Liver (tissue), 9 donors: ENCODE measurements around the gene KIN. TPM values are rescaled to one million over a fixed set of nuclear protein-coding genes. Genes with fewer than 3 reads are reported as not detected.

ENCODE experiments used
- DNase-seq: peaks from one replicate; pipeline ENCODE4 v3.0.0-alpha.2; 2017; ENCODE audit warnings: low spot score
- H3K27ac ChIP-seq, 2 donors: one replicate each; pipeline ENCODE4 v1.7.0; 2013; ENCODE audit warnings: inconsistent platforms in 2 of 2, low read length in 2 of 2, control low read depth in 1 of 2, low read depth in 1 of 2, mild to moderate bottlenecking in 1 of 2
- H3K27me3 ChIP-seq, 4 donors: one replicate each; pipeline versions ENCODE4 v1.6.1 to v1.7.0; 2013; ENCODE audit warnings: low read length in 3 of 4, inconsistent platforms in 1 of 4, mild to moderate bottlenecking in 1 of 4, moderate library complexity in 1 of 4; ENCODE audit not compliant: control insufficient read depth in 4 of 4, insufficient read depth in 4 of 4
- H3K36me3 ChIP-seq, 4 donors: one replicate each; pipeline versions ENCODE4 v1.6.1 to v1.7.0; 2013; ENCODE audit warnings: low read length in 3 of 4, mild to moderate bottlenecking in 3 of 4, low read depth in 1 of 4, moderate library complexity in 1 of 4; ENCODE audit not compliant: control insufficient read depth in 4 of 4, insufficient read depth in 3 of 4
- H3K4me1 ChIP-seq, 4 donors: one replicate each; pipeline versions ENCODE4 v1.6.1 to v1.7.0; 2013; ENCODE audit warnings: low read length in 3 of 4, mild to moderate bottlenecking in 3 of 4, moderate library complexity in 1 of 4; ENCODE audit not compliant: control insufficient read depth in 4 of 4, insufficient read depth in 4 of 4
- H3K4me3 ChIP-seq, 3 donors: one replicate each; pipeline versions ENCODE4 v1.6.1 to v1.7.0; 2013; ENCODE audit warnings: low read length in 3 of 3, control low read depth in 1 of 3, low read depth in 1 of 3, mild to moderate bottlenecking in 1 of 3
- H3K9ac ChIP-seq, 2 donors: one replicate each; pipeline ENCODE4 v1.7.0; 2013; ENCODE audit warnings: low read length in 2 of 2, mild to moderate bottlenecking in 2 of 2, moderate library complexity in 2 of 2, control low read depth in 1 of 2, low read depth in 1 of 2
- H3K9me3 ChIP-seq, 4 donors: one replicate each; pipeline versions ENCODE4 v1.6.1 to v1.7.0; 2013; ENCODE audit warnings: low read length in 3 of 4; ENCODE audit not compliant: control insufficient read depth in 4 of 4
- ATF3 ChIP-seq: IDR thresholded peaks from 2 replicates; pipeline ENCODE4 v1.6.1; 2016; ENCODE audit warnings: antibody characterized with exemption
- CTCF ChIP-seq: fragments of 150-350 bp; IDR thresholded peaks from 2 replicates; pipeline ENCODE4 v1.5.1; 2017; ENCODE audit warnings: improper control_type of control experiment, low read depth, low read length; ENCODE audit not compliant: missing input control
- EGR1 ChIP-seq, 2 donors: IDR thresholded peaks; 2 replicates each; pipeline ENCODE4 v1.6.1; 2016 to 2018; ENCODE audit warnings: antibody characterized with exemption in 2 of 2, low read depth in 2 of 2
- FOXA1 ChIP-seq: IDR thresholded peaks from 2 replicates; pipeline ENCODE4 v1.6.1; 2016; ENCODE audit warnings: antibody characterized with exemption
- FOXA2 ChIP-seq: IDR thresholded peaks from 2 replicates; pipeline ENCODE4 v1.6.1; 2016; ENCODE audit warnings: antibody characterized with exemption
- HNF4A ChIP-seq, 2 donors: conservative IDR thresholded peaks; 2 replicates each; pipeline ENCODE4 v1.6.1; 2016; ENCODE audit warnings: antibody characterized with exemption in 2 of 2, mild to moderate bottlenecking in 2 of 2
- HNF4G ChIP-seq: IDR thresholded peaks from 2 replicates; pipeline ENCODE4 v1.6.1; 2016; ENCODE audit warnings: antibody characterized with exemption
- JUND ChIP-seq, 2 donors: IDR thresholded peaks; 2 replicates each; pipeline ENCODE4 v1.6.1; 2016; ENCODE audit warnings: antibody characterized with exemption in 2 of 2
- NR2F2 ChIP-seq: IDR thresholded peaks from 2 replicates; pipeline ENCODE4 v1.6.1; 2016; ENCODE audit warnings: antibody characterized with exemption
- RAD21 ChIP-seq, 2 donors: IDR thresholded peaks; 2 replicates each; pipeline ENCODE4 v1.6.1; 2016; ENCODE audit warnings: antibody characterized with exemption in 2 of 2, mild to moderate bottlenecking in 2 of 2
- REST ChIP-seq: IDR thresholded peaks from 2 replicates; pipeline ENCODE4 v1.6.1; 2016; ENCODE audit warnings: antibody characterized with exemption, mild to moderate bottlenecking
- RXRA ChIP-seq, 2 donors: IDR thresholded peaks; 2 replicates each; pipeline ENCODE4 v1.6.1; 2017 to 2018; ENCODE audit warnings: antibody characterized with exemption in 2 of 2, mild to moderate bottlenecking in 1 of 2
- SP1 ChIP-seq: IDR thresholded peaks from 2 replicates; pipeline ENCODE4 v1.6.1; 2018; ENCODE audit warnings: antibody characterized with exemption, mild to moderate bottlenecking
- TAF1 ChIP-seq: conservative IDR thresholded peaks from 2 replicates; pipeline ENCODE4 v1.6.1; 2016; ENCODE audit warnings: antibody characterized with exemption, mild to moderate bottlenecking
- YY1 ChIP-seq: IDR thresholded peaks from 2 replicates; pipeline ENCODE4 v1.6.1; 2016; ENCODE audit warnings: antibody characterized with exemption, mild to moderate bottlenecking
- ZBTB33 ChIP-seq: IDR thresholded peaks from 2 replicates; pipeline ENCODE4 v1.6.1; 2016; ENCODE audit warnings: antibody characterized with exemption
- WGBS: extraction: QIAGEN DNeasy Blood & Tissue Kit; methylation state at CpG from one replicate; pipeline ENCODE4 v1.1.7; 2013; 5-methylcytosine and 5-hydroxymethylcytosine counted together
- polyA plus RNA-seq, 2 donors: library from polyadenylated mRNA; stranded (reverse) in 1 of 2; unstranded in 1 of 2; fragments of 200-250 nt in 1 of 2; fragments of >200 nt in 1 of 2; fragmentation: Nextera tagmentation in 1 of 2; extraction: Ambion mirVana in 1 of 2; gene quantifications; one replicate each; pipeline versions ENCODE4 v1.2.1 to v1.2.3, GENCODE V29; 2013 to 2015
- total RNA-seq, 2 donors: library from RNA; depleted of rRNA; stranded (reverse); fragments of >200 nt; gene quantifications; one replicate each; pipeline ENCODE4 v1.2.3, GENCODE V29; 2014
- donor health status: healthy.
- donor health status: healthy.
- donor health status: healthy.
- donor health status: healthy.
- donor health status: healthy.

The KIN gene
- total and polyA plus RNA-seq, 4 donors = 2.4 to 3.8 (median 3.1) TPM

GRCh38 chr10:7756360-7756992 lies 31.3 kb downstream of the KIN start:
- no peak for DNase-seq
- Histone ChIP-seq H3K4me3 (no peak overlapping the region), H3K27me3 (no peaks in the 10 kb centered on the region), H3K36me3 (peaks cover 7 to 40% (median 35%) of the 10 kb centered on the region in 4 donors), H3K4me1 (peaks cover 0 to 2% (median 0%) of the 10 kb centered on the region in 4 donors), H3K27ac (no peak overlapping the region), H3K9ac (no peak overlapping the region), H3K9me3 (no peaks in the 10 kb centered on the region)
- WGBS = 54% methylated on average over 7 of the region's 7 CpGs
- TF ChIP-seq RAD21 (IDR thresholded peaks at IDR 0.05) (peak; percentile 73 to 81), HNF4A (conservative IDR thresholded peaks at IDR 0.05) (peak in 1 of 2 donors; percentile 27), CTCF (peak; percentile 51), YY1 (no peak), FOXA2 (no peak)

GRCh38 chr10:7755103-7755502 lies 32.7 kb downstream of the KIN start:
- 96% methylated on average over 3 of the region's 3 CpGs for WGBS
- Histone ChIP-seq H3K4me1 (peaks cover 0 to 2% (median 0%) of the 10 kb centered on the region in 4 donors), H3K27ac (no peak overlapping the region), H3K9me3 (no peaks in the 10 kb centered on the region), H3K4me3 (no peak overlapping the region), H3K27me3 (no peaks in the 10 kb centered on the region), H3K36me3 (peaks cover 9 to 50% (median 44%) of the 10 kb centered on the region in 4 donors), H3K9ac (no peak overlapping the region)
- no peak for DNase-seq
- TF ChIP-seq NR2F2 (no peak), FOXA1 (no peak), JUND (IDR thresholded peaks at IDR 0.05) (no peak), REST (no peak), FOXA2 (no peak), HNF4A (conservative IDR thresholded peaks at IDR 0.05) (no peak), HNF4G (no peak), SP1 (no peak), TAF1 (no peak), EGR1 (IDR thresholded peaks at IDR 0.05; ENCODE audit: low read depth in 2 of 2) (no peak), ZBTB33 (no peak), YY1 (no peak), ATF3 (no peak), RXRA (IDR thresholded peaks at IDR 0.05) (no peak)
